ENCODE data around the gene MMRN1. TPM values are rescaled to one million over a fixed set of nuclear protein-coding genes. Genes with fewer than 3 reads are reported as not detected.

Gene MMRN1
- total RNA-seq, 1 experiment from 2014 or later = not detected

- no peaks in the 10 kb centered on the region for H3K4me1 ChIP-seq (replicated peaks; ENCODE audit: insufficient read depth)
- intact Hi-C loops (cut with micrococcal nuclease; ENCODE audit: unreplicated experiment) = loop anchor here (10.0 kb wide), 1 partner anchor 345 kb away; no protein-coding TSS in a partner anchor
- no peaks in the 10 kb centered on the region for H3K27me3 ChIP-seq (ENCODE audit: insufficient read depth, low read depth)
- H3K79me2 ChIP-seq (ENCODE audit: low read depth) = no peaks in the 10 kb centered on the region
- no peaks in the 10 kb centered on the region for H4K20me1 ChIP-seq (ENCODE audit: insufficient read depth)
- CTCF ChIA-PET = no interaction called here
- no peak for TF ChIP-seq EZH2 (IDR thresholded peaks at IDR 0.05; ENCODE audit: low read depth)
- TF ChIP-seq, protein P1, sequence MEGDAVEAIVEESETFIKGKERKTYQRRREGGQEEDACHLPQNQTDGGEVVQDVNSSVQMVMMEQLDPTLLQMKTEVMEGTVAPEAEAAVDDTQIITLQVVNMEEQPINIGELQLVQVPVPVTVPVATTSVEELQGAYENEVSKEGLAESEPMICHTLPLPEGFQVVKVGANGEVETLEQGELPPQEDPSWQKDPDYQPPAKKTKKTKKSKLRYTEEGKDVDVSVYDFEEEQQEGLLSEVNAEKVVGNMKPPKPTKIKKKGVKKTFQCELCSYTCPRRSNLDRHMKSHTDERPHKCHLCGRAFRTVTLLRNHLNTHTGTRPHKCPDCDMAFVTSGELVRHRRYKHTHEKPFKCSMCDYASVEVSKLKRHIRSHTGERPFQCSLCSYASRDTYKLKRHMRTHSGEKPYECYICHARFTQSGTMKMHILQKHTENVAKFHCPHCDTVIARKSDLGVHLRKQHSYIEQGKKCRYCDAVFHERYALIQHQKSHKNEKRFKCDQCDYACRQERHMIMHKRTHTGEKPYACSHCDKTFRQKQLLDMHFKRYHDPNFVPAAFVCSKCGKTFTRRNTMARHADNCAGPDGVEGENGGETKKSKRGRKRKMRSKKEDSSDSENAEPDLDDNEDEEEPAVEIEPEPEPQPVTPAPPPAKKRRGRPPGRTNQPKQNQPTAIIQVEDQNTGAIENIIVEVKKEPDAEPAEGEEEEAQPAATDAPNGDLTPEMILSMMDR (conservative IDR thresholded peaks at IDR 0.05) = peak; percentile 44; the same call in 1 of the 2 replicates
- POLR2A ChIA-PET (ENCODE audit: unreplicated experiment) = no interaction called here
- no peaks in the 10 kb centered on the region for H3K9me2 ChIP-seq (ENCODE audit: insufficient read depth)
- H3K4me3 ChIP-seq = no peak overlapping the region
- no peak overlapping the region for H3K4me2 ChIP-seq
- no peaks in the 10 kb centered on the region for H3K9me3 ChIP-seq (ENCODE audit: insufficient read depth, low read depth)
- H3K27ac ChIP-seq = no peak overlapping the region
- DNase-seq = no peak
- BruUV-seq (replicated peaks) = no TSS peak
- H2AFZ ChIP-seq = no peak overlapping the region
- H3K36me3 ChIP-seq (ENCODE audit: low read depth) = no peaks in the 10 kb centered on the region
- no peaks in the 10 kb centered on the region for H3F3A ChIP-seq (ENCODE audit: insufficient read depth, low read depth)
These were observed 55.2 kb downstream of the MMRN1 start for GRCh38 chr4:89949782-89950387.

DNA sequence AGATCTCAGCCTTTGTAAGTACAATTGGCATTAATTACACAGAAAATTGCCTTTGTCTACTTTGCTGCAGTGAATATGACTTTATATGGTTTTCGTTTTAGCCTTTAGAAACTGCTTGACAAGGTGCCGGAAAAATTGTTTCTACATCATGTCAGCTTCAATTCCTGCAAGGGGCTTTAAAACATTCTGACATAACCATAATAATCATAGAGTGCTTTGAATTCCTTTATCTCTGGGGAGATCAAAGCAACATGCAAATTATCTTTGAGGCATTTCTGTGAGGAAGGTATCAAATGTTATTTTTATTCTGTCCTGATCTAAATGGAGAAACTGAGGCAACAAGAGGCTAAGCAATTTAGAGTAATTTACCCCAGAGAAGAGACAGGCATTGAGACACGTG lies 57.8 kb downstream of the MMRN1 start:
- TF ChIP-seq, protein P1 (conservative IDR thresholded peaks at IDR 0.05) = no peak
- TF ChIP-seq EZH2 (IDR thresholded peaks at IDR 0.05; ENCODE audit: low read depth) = no peak
- CTCF ChIA-PET = no interaction called here
- BruUV-seq (replicated peaks) = no TSS peak
- H3K4me3 ChIP-seq = no peak overlapping the region
- H3K4me1 ChIP-seq (replicated peaks; ENCODE audit: insufficient read depth) = no peaks in the 10 kb centered on the region
- POLR2A ChIA-PET (ENCODE audit: unreplicated experiment) = no interaction called here
- no peak overlapping the region for H3K4me2 ChIP-seq
- no peak overlapping the region for H2AFZ ChIP-seq
- no peak overlapping the region for H3K27ac ChIP-seq
- intact Hi-C loops (cut with micrococcal nuclease; ENCODE audit: unreplicated experiment) = loop anchor here (10.0 kb wide), 1 partner anchor 342 kb away; no protein-coding TSS in a partner anchor
- H3K27me3 ChIP-seq (ENCODE audit: insufficient read depth, low read depth) = no peaks in the 10 kb centered on the region
- no peaks in the 10 kb centered on the region for H3K9me3 ChIP-seq (ENCODE audit: insufficient read depth, low read depth)
- no peaks in the 10 kb centered on the region for H4K20me1 ChIP-seq (ENCODE audit: insufficient read depth)
- no peaks in the 10 kb centered on the region for H3K79me2 ChIP-seq (ENCODE audit: low read depth)
- no peaks in the 10 kb centered on the region for H3F3A ChIP-seq (ENCODE audit: insufficient read depth, low read depth)
- no peaks in the 10 kb centered on the region for H3K36me3 ChIP-seq (ENCODE audit: low read depth)
- no peak for DNase-seq
- H3K9me2 ChIP-seq (ENCODE audit: insufficient read depth) = no peaks in the 10 kb centered on the region

DNA sequence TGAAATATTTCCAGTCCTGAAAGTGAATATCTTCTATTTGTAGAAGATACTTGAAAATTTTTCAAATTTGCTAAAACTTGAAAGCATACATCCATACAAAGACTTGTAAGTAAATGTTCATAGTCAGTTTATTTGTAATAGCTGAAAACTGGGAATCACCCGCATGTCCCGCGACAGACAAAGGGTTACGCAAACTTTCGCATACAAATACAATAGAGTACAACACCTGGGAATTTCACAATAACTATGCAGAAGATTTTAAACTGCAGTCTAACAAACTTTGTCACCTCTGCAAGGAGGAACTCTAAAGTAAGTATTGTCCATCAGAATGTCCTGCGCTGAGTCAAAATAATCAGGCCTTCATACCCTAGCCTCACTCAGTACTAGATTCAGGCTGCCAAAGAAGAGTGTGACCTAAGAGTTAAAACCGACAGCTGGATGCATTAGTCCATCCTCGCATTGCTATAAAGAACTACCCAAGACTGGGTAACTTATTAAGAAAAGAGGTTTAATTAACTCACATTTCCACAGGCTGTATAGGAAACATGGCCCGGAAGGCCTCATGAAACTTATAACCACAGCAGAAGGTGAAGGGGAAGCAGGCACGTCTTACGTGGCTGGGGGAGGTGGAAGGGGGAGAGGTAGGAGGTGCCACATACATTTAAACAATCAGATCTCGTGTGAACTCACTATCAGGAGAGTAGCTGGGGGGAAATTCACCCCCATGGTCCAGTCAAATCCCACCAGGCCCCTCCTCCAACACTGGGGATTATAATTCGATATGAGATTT lies 60.4 kb downstream of the MMRN1 start:
- ChIA-PET POLR2A (ENCODE audit: unreplicated experiment) (no interaction called here), CTCF (no interaction called here)
- DNase-seq = no peak
- intact Hi-C loops (cut with micrococcal nuclease; ENCODE audit: unreplicated experiment) = loop anchor here (10.0 kb wide), 1 partner anchor 340 kb away; no protein-coding TSS in a partner anchor
- Histone ChIP-seq H3F3A (ENCODE audit: insufficient read depth, low read depth) (no peaks in the 10 kb centered on the region), H2AFZ (no peak overlapping the region), H3K27ac (no peak overlapping the region), H3K4me3 (no peak overlapping the region), H4K20me1 (ENCODE audit: insufficient read depth) (no peaks in the 10 kb centered on the region), H3K4me2 (no peak overlapping the region), H3K4me1 (replicated peaks; ENCODE audit: insufficient read depth) (no peaks in the 10 kb centered on the region), H3K79me2 (ENCODE audit: low read depth) (no peaks in the 10 kb centered on the region), H3K9me2 (ENCODE audit: insufficient read depth) (no peaks in the 10 kb centered on the region), H3K36me3 (ENCODE audit: low read depth) (no peaks in the 10 kb centered on the region), H3K9me3 (ENCODE audit: insufficient read depth, low read depth) (no peaks in the 10 kb centered on the region), H3K27me3 (ENCODE audit: insufficient read depth, low read depth) (no peaks in the 10 kb centered on the region)
- no TSS peak for BruUV-seq (replicated peaks)
- TF ChIP-seq, protein P1 (conservative IDR thresholded peaks at IDR 0.05) = no peak
- TF ChIP-seq EZH2 (IDR thresholded peaks at IDR 0.05; ENCODE audit: low read depth) = no peak

Data from PC-9 (cell line).